RWPE1 (cell line): ENCODE data around the gene EMX2.
"Not testable (repeated sequence)": the region's sequence is repeated elsewhere in the genome, so short reads cannot be mapped to it uniquely, and the experiment has no call there.

Source experiments
- CTCF ChIA-PET: fragments of 350-600 bp; sonication (Branson Sonifier 250); formaldehyde crosslinking; extraction: SDS; loops from one replicate; lab custom pipeline; 2021; lab: Yijun Ruan, JAX
- POLR2A ChIA-PET: fragments of 400-600 bp; formaldehyde crosslinking; extraction: SDS; loops from one replicate; lab custom pipeline; 2020; ENCODE audit warnings: antibody characterized with exemption; ENCODE audit not compliant: low non-redundant PET; lab: Yijun Ruan, JAX
- DNase-seq: peaks from one replicate; pipeline ENCODE4 v3.0.0; 2012; ENCODE audit warnings: low spot score
- H3K27ac ChIP-seq: fragments of 450-650 bp; 2 replicates; pipeline ENCODE4 v1.5.1; 2017
- CTCF ChIP-seq: fragments of 450-650 bp; conservative IDR thresholded peaks from 2 replicates; pipeline ENCODE4 v1.5.1; 2017; ENCODE audit warnings: low read depth, mild to moderate bottlenecking

The EMX2 gene

DNA sequence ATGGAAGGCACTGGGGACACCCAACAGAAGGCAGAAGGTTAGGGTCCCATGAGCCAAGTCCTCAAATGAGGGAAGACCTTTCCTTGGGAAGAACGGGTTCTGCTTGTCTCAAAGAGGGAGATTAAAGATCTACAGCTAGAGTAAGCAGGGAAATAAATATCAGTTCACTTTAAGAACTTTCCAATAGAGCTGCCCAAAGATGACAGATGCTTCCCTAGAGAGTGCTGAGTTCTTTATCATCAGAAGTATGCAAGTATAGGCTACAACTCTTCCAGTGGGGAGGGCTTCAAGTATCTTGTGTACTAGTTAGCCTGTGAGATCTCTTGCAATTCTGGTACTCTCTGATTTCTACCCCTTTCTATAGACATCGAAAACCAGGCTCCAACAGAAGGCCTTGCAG, 39.4 kb downstream of the EMX2 start:
- TF ChIP-seq CTCF: no peak
- DNase-seq: no peak
- ChIA-PET CTCF (no interaction called here), POLR2A (no interaction called here)
- no peak overlapping the region for H3K27ac ChIP-seq

DNA sequence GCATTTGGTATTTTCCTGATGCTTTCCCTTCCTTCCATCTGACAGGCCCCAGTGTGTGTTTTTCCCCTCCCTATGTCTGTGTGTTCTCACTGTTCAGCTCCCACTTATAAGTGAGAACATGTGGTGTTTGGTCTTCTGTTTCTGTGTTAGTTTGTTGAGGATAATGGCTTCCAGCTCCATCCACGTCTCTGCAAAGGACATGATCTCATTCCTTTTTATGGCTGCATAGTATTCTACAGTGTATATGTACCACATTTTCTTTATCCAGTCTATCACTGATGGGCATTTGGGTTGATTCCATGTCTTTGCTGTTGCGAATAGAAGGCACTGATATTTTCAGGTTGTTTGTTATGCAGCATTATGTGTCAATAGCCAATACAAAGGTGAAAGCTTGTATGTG, 42.3 kb downstream of the EMX2 start:
- DNase-seq, POLR2A ChIA-PET, H3K27ac ChIP-seq: not testable (repeated sequence)
- CTCF ChIA-PET: interaction anchor here (0.6 kb wide), 1 partner anchor 459 kb away, joined by 3 read pairs; no protein-coding TSS in a partner anchor

DNA sequence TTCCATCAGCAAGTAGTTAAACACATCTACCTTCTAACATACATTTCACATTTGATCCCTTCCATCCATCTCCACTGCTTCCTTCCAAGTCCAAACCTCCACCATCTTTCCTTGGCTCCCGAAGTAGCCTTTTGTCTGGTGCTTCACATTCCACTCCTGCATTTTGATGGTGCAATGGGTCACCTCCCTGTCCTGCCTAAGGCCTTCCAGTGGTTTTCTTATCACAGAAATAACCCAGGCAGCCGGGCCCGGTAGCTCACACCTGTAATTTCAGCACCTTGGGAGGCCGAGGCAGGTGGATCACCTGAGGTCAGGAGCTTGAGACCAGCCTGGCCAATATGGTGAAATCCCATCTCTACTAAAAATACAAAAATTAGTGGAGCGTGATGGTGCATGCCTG, 44.5 kb downstream of the EMX2 start:
- TF ChIP-seq CTCF: no peak
- ChIA-PET CTCF (interaction anchor here (0.6 kb wide), 2 partner anchors 197 to 713 kb away, joined by 3 read pairs; no protein-coding TSS in a partner anchor), POLR2A (no interaction called here)
- no peak for DNase-seq
- no peak overlapping the region for H3K27ac ChIP-seq

- DNase-seq: no peak
- CTCF ChIA-PET: no interaction called here
- POLR2A ChIA-PET: interaction anchor here (0.6 kb wide), 1 partner anchor 12 kb away, joined by 7 read pairs; no protein-coding TSS in a partner anchor
Observed at GRCh38 chr10:117590101-117590875, 47.7 kb downstream of the EMX2 start.

DNA sequence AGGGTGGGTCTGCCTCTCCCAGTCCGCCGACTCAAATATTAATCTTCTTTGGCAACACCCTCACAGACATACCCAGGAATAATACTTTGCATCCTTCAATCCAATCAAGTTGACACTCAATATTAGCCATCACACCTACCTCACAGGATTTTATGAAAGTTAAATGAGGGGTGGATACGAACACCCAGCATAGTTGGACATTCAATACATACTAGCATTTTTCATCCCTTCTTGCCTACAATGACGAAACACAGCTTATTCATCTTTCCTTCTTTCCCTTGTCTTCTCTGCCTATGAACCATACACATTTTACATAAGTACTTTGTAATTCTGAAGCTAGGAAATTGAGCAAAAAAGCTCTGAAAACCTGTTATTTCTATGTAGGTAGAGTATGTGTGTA, 48.5 kb downstream of the EMX2 start:
- no peak overlapping the region for H3K27ac ChIP-seq
- TF ChIP-seq CTCF: no peak
- ChIA-PET CTCF (no interaction called here), POLR2A (no interaction called here)
- no peak for DNase-seq

More at GRCh38 chr10:117590101-117590875, 47.7 kb downstream of the EMX2 start:
- no peak for TF ChIP-seq CTCF
- no peak overlapping the region for H3K27ac ChIP-seq

GRCh38 chr10:117594722-117595121, 52.2 kb downstream of the EMX2 start:
- H3K27ac ChIP-seq: no peak overlapping the region
- ChIA-PET POLR2A (no interaction called here), CTCF (no interaction called here)
- no peak for DNase-seq
- TF ChIP-seq CTCF: no peak

DNA sequence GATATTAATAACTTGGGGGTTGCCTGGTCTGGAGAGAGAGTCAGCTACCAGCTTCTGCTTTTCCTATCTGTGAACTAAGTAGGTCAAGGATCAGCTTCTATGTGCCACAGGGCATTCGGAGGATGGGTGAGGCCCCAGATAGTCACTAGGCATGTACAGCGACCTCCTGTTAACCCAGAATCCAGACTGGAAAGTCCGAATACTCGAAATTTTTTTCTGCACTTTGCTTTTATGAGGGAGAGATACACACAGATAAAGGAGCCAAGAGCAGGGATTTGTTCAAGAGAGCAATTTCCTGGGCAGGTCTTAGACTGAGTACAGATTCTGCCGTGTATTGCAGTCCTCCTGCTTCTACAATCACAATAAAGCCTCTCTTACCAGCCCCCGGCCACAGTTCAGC, 54.2 kb downstream of the EMX2 start:
- ChIA-PET POLR2A (no interaction called here), CTCF (interaction anchor here (0.6 kb wide), 1 partner anchor 660 kb away, joined by 3 read pairs; no protein-coding TSS in a partner anchor)
- DNase-seq: no peak
- no peak overlapping the region for H3K27ac ChIP-seq
- TF ChIP-seq CTCF: no peak
